Measurements from ENCODE around the gene TAGLN3.

The TAGLN3 gene

GRCh38 chr3:111955876-111956275 lies 42.8 kb upstream of the TAGLN3 start:
- H3K4me3 ChIP-seq (ENCODE audit: low read depth, low read length): no peak overlapping the region
- no peak for TF ChIP-seq CTCF (IDR thresholded peaks at IDR 0.05; ENCODE audit: borderline replicate concordance, insufficient read depth, low read depth, low read length)

- TF ChIP-seq CTCF (IDR thresholded peaks at IDR 0.05; ENCODE audit: borderline replicate concordance, insufficient read depth, low read depth, low read length): no peak
- no peak overlapping the region for H3K4me3 ChIP-seq (ENCODE audit: low read depth, low read length)
These were observed 42.3 kb upstream of the TAGLN3 start for GRCh38 chr3:111956449-111956848.

GRCh38 chr3:111956995-111957734 lies 41.6 kb upstream of the TAGLN3 start:
- no peak for TF ChIP-seq CTCF (IDR thresholded peaks at IDR 0.05; ENCODE audit: borderline replicate concordance, insufficient read depth, low read depth, low read length)
- H3K4me3 ChIP-seq (ENCODE audit: low read depth, low read length): no peak overlapping the region

- no peak overlapping the region for H3K4me3 ChIP-seq (ENCODE audit: low read depth, low read length)
- no peak for TF ChIP-seq CTCF (IDR thresholded peaks at IDR 0.05; ENCODE audit: borderline replicate concordance, insufficient read depth, low read depth, low read length)
These were observed 37.1 kb upstream of the TAGLN3 start for GRCh38 chr3:111961461-111962164.

- no peak for TF ChIP-seq CTCF (IDR thresholded peaks at IDR 0.05; ENCODE audit: borderline replicate concordance, insufficient read depth, low read depth, low read length)
These were observed 35.3 kb upstream of the TAGLN3 start for GRCh38 chr3:111963424-111963823.

GRCh38 chr3:111965484-111965883 lies 33.2 kb upstream of the TAGLN3 start:
- TF ChIP-seq CTCF (IDR thresholded peaks at IDR 0.05; ENCODE audit: borderline replicate concordance, insufficient read depth, low read depth, low read length): no peak
- H3K4me3 ChIP-seq (ENCODE audit: low read depth, low read length): no peak overlapping the region

More at GRCh38 chr3:111963424-111963823, 35.3 kb upstream of the TAGLN3 start:
- H3K4me3 ChIP-seq (ENCODE audit: low read depth, low read length): no peak overlapping the region

- TF ChIP-seq CTCF (IDR thresholded peaks at IDR 0.05; ENCODE audit: borderline replicate concordance, insufficient read depth, low read depth, low read length): no peak
- H3K4me3 ChIP-seq (ENCODE audit: low read depth, low read length): no peak overlapping the region
These were observed 31.7 kb upstream of the TAGLN3 start for GRCh38 chr3:111967068-111967467.
